NCI-H2171 (cell line): ENCODE results near the gene AMIGO1.

ENCODE experiments used
- DNase-seq: peaks from one replicate; lab custom pipeline; 2025; lab: John Stamatoyannopoulos, UW

Gene AMIGO1

GRCh38 chr1:109502364-109502851 is 7.1 kb downstream of the AMIGO1 start:
- no peak for DNase-seq

- DNase-seq = no peak
Observed at GRCh38 chr1:109501644-109502363, 7.7 kb downstream of the AMIGO1 start.

- no peak for DNase-seq
Observed at GRCh38 chr1:109500941-109501381, 8.6 kb downstream of the AMIGO1 start.

- DNase-seq = no peak
Observed at GRCh38 chr1:109499661-109500536, 9.6 kb downstream of the AMIGO1 start.

- no peak for DNase-seq
Observed at GRCh38 chr1:109499081-109499480, 10.4 kb downstream of the AMIGO1 start.

GRCh38 chr1:109498161-109498801 is 11.2 kb downstream of the AMIGO1 start:
- peak; percentile 88 for DNase-seq

GRCh38 chr1:109497449-109498160 is 11.9 kb downstream of the AMIGO1 start:
- DNase-seq = no peak

GRCh38 chr1:109495738-109496137 is 13.8 kb downstream of the AMIGO1 start:
- DNase-seq = no peak

- DNase-seq = peak; percentile 87
Observed at GRCh38 chr1:109493805-109494539, 15.6 kb downstream of the AMIGO1 start, which contains the start of gene CYB561D1. Gene CYB561D1, plus strand, starts transcription at chr1:109494094. Its CDS starts 46 bp downstream, at chr1:109494140.

- no peak for DNase-seq
Observed at GRCh38 chr1:109493227-109493626, 16.3 kb downstream of the AMIGO1 start.

- DNase-seq = no peak
Observed at GRCh38 chr1:109492779-109493178, 16.7 kb downstream of the AMIGO1 start.

GRCh38 chr1:109491372-109491771 is 18.2 kb downstream of the AMIGO1 start:
- no peak for DNase-seq

- no peak for DNase-seq
Observed at GRCh38 chr1:109490934-109491302, 18.6 kb downstream of the AMIGO1 start.

GRCh38 chr1:109490029-109490933 is 19.2 kb downstream of the AMIGO1 start:
- peak; percentile 15 for DNase-seq

- DNase-seq = no peak
Observed at GRCh38 chr1:109488696-109489095, 20.8 kb downstream of the AMIGO1 start.

- DNase-seq = no peak
Observed at GRCh38 chr1:109488201-109488600, 21.3 kb downstream of the AMIGO1 start.

GRCh38 chr1:109487261-109487660 is 22.3 kb downstream of the AMIGO1 start:
- no peak for DNase-seq

- DNase-seq = no peak
Observed at GRCh38 chr1:109485001-109485400, 24.5 kb downstream of the AMIGO1 start.

GRCh38 chr1:109484519-109484975 is 25.0 kb downstream of the AMIGO1 start:
- DNase-seq = no peak
